ENCODE data around the gene PCDHA4. TPM values are rescaled to one million over a fixed set of nuclear protein-coding genes. Genes with fewer than 3 reads are reported as not detected.
"Not testable (repeated sequence)": the region's sequence is repeated elsewhere in the genome, so short reads cannot be mapped to it uniquely, and the experiment has no call there.

Gene PCDHA4
- total RNA-seq, 1 donor from 2014 or later: 0.05 TPM

DNA sequence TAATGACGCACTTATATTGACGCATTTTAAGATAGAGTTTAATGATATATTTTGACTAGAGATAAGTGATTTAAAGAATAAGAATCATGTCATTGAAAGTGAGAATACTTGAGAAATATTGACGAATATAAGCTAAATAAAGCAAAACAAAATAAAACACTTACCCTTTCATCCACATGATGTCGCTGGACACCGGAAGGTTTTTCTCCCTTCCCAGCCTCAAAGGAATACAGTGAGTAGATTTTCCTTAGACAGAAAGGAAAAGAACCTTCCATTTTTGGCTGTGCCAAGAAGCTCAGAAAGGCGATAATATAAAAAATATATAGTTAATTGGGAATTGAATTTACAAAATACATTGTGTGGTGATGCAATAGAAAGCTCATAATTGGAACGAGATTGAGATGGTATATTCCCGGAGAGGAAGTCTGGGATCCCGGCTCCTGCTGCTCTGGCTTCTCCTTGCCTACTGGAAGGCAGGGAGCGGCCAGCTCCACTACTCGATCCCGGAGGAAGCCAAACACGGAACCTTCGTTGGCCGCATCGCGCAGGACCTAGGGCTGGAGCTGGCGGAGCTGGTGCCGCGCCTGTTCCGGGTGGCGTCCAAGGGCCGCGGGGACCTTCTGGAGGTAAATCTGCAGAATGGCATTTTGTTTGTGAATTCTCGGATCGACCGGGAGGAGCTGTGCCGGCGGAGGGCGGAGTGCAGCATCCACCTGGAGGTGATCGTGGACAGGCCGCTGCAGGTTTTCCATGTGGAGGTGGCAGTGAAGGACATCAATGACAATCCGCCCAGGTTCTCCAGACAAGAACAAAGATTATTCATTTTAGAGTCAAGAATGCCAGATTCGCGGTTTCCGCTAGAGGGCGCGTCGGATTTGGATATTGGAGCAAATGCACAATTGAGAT is 14.8 kb downstream of the PCDHA4 start, which contains the start of gene PCDHA5:
TSS of gene PCDHA5 (plus strand) at position 239 of the 906 bp plus-strand sequence.
- no peak for ATAC-seq
- DNase-seq (ENCODE audit: low spot score): no peak

DNA sequence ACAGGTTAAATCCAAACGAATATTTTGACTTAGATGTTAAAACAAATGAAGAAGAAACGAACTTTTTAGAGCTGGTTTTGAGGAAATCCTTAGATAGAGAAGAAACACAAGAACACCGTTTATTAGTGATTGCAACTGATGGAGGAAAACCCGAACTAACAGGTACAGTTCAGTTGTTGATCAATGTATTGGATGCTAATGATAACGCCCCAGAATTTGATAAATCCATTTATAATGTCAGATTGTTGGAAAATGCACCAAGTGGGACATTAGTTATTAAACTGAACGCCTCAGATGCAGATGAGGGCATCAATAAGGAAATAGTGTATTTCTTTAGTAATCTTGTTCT is 15.4 kb downstream of the PCDHA4 start:
- DNase-seq (ENCODE audit: low spot score): no peak
- no peak for ATAC-seq

DNA sequence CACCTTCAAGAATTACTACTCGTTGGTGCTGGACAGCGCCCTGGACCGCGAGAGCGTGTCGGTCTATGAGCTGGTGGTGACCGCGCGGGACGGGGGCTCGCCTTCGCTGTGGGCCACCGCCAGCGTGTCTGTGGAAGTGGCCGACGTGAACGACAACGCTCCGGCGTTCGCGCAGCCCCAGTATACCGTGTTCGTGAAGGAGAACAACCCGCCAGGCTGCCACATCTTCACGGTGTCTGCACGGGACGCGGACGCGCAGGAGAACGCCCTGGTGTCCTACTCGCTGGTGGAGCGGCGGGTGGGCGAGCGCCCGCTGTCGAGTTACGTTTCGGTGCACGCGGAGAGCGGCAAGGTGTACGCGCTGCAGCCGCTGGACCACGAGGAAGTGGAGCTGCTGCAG is 16.1 kb downstream of the PCDHA4 start:
- ATAC-seq; DNase-seq (ENCODE audit: low spot score): not testable (repeated sequence)

DNA sequence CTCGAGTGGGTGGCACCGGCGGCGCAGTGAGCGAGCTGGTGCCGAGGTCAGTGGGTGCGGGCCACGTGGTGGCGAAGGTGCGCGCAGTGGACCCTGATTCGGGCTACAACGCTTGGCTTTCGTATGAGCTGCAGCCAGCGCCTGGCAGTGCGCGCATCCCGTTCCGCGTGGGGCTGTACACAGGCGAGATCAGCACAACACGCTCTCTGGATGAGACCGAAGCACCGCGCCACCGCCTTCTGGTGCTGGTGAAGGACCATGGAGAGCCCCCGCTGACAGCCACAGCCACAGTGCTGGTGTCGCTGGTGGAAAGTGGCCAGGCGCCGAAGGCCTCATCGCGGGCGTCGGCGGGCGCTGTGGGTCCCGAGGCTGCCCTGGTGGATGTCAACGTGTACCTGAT is 16.6 kb downstream of the PCDHA4 start:
- ATAC-seq (no peak), DNase-seq (ENCODE audit: low spot score) (no peak)

DNA sequence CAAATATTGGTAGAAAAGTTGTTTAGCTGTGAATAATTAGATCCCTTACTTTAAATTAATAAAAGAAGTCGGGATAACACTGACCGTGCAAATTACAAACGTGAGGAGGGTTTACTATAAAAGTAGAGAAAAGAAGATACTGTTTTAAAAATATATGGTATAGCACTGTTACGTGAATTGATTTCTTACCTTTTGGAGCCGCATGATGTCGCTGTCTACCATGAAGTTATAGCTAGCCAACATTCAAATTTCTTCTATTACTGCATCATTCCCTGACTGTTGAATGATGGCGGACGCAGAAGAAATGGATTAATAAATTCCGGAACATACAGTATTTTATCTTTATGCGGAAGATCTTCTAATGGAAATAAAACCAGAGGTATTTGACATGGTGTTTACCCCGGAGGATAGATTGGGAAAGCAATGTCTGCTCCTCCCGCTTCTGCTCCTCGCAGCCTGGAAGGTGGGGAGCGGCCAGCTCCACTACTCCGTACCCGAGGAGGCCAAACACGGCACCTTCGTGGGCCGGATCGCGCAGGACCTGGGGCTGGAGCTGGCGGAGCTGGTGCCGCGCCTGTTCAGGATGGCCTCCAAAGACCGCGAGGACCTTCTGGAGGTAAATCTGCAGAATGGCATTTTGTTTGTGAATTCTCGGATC is 21.0 kb downstream of the PCDHA4 start, which contains the start of gene PCDHA6:
TSS of gene PCDHA6 (plus strand) at position 257 of the 658 bp plus-strand sequence. CDS start at position 389, 132 bp downstream.
- DNase-seq (ENCODE audit: low spot score) (no peak), ATAC-seq (no peak)

DNA sequence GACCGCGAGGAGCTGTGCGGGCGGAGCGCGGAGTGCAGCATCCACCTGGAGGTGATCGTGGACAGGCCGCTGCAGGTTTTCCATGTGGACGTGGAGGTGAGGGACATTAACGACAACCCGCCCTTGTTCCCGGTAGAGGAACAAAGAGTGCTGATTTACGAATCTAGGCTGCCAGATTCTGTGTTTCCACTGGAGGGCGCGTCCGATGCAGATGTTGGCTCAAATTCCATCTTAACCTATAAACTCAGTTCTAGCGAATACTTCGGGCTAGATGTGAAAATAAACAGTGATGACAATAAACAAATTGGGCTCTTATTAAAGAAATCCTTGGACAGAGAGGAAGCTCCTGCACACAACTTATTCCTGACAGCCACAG is 21.5 kb downstream of the PCDHA4 start:
- DNase-seq (ENCODE audit: low spot score) (no peak), ATAC-seq (no peak)

DNA sequence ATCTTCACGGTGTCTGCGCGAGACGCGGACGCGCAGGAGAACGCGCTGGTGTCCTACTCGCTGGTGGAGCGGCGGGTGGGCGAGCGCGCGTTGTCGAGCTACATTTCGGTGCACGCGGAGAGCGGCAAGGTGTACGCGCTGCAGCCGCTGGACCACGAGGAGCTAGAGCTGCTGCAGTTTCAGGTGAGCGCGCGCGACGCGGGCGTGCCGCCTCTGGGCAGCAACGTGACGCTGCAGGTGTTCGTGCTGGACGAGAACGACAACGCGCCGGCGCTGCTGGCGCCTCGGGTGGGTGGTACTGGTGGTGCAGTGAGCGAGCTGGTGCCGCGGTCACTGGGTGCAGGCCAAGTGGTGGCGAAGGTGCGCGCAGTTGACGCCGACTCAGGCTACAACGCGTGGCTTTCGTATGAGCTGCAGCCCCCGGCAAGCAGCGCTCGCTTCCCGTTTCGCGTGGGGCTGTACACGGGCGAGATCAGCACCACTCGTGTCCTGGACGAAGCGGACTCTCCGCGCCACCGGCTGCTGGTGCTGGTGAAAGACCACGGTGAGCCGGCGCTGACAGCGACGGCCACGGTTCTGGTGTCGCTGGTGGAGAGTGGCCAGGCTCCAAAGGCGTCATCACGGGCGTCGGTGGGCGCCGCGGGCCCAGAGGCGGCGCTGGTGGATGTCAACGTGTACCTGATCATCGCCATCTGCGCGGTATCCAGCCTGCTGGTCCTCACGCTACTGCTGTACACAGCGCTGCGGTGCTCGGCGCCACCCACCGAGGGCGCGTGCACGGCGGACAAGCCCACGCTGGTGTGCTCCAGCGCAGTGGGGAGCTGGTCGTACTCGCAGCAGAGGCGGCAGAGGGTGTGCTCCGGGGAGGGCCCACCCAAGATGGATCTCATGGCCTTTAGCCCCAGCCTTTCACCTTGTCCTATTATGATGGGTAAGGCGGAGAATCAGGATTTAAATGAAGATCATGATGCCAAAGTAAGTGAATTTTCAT is 22.9 kb downstream of the PCDHA4 start:
- not testable (repeated sequence) for DNase-seq (ENCODE audit: low spot score); ATAC-seq

DNA sequence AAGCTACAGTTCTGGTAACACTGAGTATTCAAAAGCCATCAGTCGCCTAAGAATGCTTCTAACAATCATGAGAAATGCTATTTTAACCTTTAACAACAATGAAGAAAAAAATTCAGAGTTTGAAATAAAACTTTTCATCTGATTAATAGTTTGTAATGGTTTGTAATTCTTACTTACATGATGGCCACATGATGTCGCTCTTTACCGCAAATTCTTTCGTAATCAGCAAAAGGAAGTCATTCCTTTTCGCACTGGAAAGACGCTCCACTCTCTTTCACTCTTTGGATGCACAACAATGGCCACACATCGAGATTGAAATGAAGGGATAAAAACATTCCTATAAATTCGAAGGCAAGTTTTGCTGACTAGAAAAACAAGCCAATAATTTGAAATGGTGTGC is 27.1 kb downstream of the PCDHA4 start, which contains the start of gene PCDHA7:
TSS of gene PCDHA7 (plus strand) at position 277 of the 400 bp plus-strand sequence. CDS start at position 392, 115 bp downstream.
- no peak for ATAC-seq
- DNase-seq (ENCODE audit: low spot score): no peak

DNA sequence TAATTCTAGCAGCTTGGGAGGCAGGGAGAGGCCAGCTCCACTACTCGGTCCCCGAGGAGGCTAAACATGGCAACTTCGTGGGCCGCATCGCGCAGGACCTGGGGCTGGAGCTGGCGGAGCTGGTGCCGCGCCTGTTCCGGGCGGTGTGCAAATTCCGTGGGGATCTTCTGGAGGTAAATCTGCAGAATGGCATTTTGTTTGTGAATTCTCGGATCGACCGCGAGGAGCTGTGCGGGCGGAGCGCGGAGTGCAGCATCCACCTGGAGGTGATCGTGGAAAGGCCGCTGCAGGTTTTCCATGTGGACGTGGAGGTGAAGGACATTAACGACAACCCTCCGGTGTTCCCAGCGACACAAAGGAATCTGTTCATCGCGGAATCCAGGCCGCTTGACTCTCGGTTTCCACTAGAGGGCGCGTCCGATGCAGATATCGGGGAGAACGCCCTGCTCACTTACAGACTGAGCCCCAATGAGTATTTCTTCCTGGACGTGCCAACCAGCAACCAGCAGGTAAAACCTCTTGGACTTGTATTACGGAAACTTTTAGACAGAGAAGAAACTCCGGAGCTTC is 27.7 kb downstream of the PCDHA4 start:
- DNase-seq (ENCODE audit: low spot score); ATAC-seq: not testable (repeated sequence)

DNA sequence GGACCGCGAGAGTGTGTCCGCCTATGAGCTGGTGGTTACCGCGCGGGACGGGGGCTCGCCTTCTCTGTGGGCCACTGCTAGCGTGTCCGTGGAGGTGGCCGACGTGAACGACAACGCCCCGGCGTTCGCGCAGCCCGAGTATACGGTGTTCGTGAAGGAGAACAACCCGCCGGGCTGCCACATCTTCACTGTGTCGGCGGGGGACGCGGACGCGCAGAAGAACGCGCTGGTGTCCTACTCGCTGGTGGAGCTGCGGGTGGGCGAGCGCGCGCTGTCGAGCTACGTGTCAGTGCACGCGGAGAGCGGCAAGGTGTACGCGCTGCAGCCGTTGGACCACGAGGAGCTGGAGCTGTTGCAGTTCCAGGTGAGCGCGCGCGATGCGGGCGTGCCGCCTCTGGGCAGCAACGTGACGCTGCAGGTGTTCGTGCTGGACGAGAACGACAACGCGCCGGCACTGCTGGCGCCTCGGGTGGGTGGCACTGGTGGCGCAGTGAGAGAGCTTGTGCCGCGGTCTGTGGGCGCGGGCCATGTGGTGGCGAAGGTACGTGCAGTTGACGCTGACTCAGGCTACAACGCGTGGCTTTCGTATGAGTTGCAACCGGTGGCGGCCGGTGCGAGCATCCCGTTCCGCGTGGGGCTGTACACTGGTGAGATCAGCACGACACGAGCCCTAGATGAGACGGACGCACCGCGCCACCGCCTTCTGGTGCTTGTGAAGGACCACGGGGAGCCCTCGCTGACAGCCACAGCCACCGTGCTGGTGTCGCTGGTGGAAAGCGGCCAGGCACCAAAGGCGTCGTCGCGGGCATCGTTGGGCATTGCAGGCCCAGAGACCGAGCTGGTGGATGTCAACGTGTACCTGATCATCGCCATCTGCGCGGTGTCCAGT is 29.0 kb downstream of the PCDHA4 start:
- DNase-seq (ENCODE audit: low spot score) (no peak), ATAC-seq (no peak)

DNA sequence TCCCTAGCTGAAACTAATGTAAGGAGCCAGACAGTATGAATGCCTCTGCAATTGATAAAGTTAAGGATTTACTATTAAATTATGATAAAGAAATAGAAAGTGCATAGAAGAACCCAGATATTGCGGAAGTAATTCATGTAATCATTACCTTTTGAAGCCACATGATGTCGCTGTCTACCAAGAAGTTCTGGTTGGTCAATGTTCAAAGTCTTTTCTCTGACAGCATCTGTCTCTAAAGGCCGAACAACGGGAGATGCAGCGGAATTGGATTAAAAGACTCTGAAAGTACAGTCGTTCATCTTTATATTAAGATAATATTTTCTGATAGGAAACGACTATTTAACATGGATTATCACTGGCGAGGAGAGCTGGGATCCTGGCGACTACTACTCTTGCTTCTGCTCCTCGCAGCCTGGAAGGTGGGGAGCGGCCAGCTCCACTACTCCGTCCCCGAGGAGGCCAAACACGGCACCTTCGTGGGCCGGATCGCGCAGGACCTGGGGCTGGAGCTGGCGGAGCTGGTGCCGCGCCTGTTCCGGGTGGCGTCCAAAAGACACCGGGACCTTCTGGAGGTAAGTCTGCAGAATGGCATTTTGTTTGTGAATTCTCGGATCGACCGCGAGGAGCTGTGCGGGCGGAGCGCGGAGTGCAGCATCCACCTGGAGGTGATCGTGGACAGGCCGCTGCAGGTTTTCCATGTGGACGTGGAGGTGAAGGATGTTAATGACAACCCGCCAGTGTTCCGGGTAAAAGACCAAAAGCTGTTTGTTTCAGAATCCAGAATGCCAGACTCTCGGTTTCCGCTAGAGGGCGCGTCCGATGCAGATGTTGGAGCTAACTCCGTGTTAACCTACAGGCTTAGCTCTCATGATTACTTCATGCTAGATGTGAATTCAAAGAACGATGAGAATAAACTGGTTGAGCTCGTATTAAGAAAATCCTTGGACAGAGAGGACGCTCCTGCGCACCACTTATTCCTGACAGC is 34.4 kb downstream of the PCDHA4 start, which contains the start of gene PCDHA8:
TSS of gene PCDHA8 (plus strand) at position 210 of the 985 bp plus-strand sequence. CDS start at position 345, 135 bp downstream.
- no peak for ATAC-seq
- no peak for DNase-seq (ENCODE audit: low spot score)

DNA sequence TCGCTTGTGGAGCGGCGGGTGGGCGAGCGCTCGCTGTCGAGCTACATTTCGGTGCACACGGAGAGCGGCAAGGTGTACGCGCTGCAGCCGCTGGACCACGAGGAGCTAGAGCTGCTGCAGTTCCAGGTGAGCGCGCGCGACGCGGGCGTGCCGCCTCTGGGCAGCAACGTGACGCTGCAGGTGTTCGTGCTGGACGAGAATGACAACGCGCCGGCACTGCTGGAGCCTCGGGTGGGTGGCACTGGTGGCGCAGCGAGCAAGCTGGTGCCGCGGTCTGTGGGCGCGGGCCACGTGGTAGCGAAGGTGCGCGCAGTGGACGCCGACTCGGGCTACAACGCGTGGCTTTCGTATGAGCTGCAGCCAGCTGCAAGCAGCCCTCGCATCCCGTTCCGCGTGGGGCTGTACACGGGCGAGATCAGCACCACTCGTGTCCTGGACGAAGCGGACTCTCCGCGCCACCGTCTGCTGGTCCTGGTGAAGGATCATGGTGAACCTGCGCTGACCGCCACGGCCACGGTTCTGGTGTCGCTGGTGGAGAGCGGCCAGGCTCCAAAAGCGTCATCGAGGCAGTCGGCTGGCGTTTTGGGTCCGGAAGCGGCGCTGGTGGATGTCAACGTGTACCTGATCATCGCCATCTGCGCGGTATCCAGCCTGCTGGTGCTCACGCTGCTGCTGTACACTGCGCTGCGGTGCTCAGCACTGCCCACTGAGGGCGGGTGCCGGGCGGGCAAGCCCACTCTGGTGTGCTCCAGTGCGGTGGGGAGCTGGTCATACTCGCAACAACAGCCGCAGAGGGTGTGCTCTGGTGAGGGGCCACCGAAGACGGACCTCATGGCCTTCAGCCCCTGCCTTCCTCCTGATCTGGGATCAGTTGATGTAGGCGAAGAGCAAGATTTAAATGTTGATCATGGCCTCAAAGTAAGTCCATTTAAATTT is 36.2 kb downstream of the PCDHA4 start:
- DNase-seq (ENCODE audit: low spot score) (no peak), ATAC-seq (no peak)

DNA sequence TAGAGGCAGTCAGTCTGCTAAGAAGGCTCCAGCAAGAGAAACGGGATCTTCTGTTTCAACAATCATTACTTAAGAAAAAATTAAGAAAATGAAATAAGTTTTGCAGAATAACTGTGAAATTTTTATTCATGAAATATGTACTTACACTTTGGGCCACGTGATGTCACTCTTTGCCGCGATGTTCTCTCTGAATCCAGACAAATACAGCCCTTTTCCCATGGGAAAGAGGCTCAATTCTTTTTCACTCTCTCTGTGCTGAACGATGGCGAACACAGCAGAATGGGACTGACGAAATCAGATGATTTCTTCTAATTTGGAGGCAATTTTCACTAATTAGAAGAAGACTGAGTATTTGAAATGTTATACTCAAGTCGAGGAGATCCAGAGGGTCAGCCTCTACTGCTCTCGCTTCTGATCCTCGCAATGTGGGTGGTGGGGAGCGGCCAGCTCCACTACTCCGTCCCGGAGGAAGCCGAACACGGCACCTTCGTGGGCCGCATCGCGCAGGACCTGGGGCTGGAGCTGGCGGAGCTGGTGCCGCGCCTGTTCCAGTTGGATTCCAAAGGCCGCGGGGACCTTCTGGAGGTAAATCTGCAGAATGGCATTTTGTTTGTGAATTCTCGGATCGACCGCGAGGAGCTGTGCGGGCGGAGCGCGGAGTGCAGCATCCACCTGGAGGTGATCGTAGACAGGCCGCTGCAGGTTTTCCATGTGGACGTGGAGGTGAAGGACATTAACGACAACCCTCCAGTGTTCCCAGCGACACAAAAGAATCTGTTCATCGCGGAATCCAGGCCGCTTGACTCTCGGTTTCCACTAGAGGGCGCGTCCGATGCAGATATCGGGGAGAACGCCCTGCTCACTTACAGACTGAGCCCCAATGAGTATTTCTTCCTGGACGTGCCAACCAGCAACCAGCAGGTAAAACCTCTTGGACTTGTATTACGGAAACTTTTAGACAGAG is 41.6 kb downstream of the PCDHA4 start, which contains the start of gene PCDHA9:
TSS of gene PCDHA9 (plus strand) at position 244 of the 964 bp plus-strand sequence. CDS start at position 358, 114 bp downstream.
- DNase-seq (ENCODE audit: low spot score); ATAC-seq: not testable (repeated sequence)

DNA sequence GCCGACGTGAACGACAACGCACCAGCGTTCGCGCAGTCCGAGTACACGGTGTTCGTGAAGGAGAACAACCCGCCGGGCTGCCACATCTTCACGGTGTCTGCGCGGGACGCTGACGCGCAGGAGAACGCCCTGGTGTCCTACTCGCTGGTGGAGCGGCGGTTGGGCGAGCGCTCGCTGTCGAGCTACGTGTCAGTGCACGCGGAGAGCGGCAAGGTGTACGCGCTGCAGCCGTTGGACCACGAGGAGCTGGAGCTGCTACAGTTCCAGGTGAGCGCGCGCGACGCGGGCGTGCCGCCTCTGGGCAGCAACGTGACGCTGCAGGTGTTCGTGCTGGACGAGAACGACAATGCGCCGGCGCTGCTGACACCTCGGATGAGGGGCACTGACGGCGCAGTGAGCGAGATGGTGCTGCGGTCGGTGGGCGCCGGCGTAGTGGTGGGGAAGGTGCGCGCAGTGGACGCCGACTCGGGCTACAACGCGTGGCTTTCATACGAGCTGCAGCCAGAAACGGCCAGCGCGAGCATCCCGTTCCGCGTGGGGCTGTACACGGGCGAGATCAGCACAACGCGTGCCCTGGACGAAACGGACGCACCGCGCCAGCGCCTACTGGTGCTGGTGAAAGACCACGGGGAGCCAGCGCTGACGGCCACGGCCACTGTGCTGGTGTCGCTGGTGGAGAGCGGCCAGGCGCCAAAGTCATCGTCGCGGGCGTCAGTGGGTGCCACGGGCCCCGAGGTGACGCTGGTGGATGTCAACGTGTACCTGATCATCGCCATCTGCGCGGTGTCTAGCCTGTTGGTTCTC is 43.2 kb downstream of the PCDHA4 start:
- DNase-seq (ENCODE audit: low spot score); ATAC-seq: not testable (repeated sequence)
